Heart left ventricle (tissue), 16 donors: ENCODE data around the gene CLDN1. TPM values are rescaled to one million over a fixed set of nuclear protein-coding genes. Genes with fewer than 3 reads are reported as not detected.

Experiments used
- ATAC-seq, 4 donors: fragments of 200-7000 bp; cut with Tn5 transposase; one replicate each; pipeline ENCODE4 v1.9.1; 2020 to 2022; ENCODE audit warnings: moderate library complexity in 4 of 4, mild to moderate bottlenecking in 3 of 4, moderate number of reproducible peaks in 1 of 4
- DNase-seq, 5 donors: peaks; one replicate each; pipeline ENCODE4 v3.0.0-alpha.2; 2020
- H3K27ac ChIP-seq, 12 donors: fragments of 200-600 bp; sonication (generic) in 4 of 12; one replicate each; pipeline versions ENCODE4 v1.5.0 to v1.8.0; 2016 to 2022; ENCODE audit warnings: mild to moderate bottlenecking in 2 of 12
- H3K27me3 ChIP-seq, 9 donors: fragments of 200-600 bp; sonication (generic) in 2 of 9; one replicate each; pipeline versions ENCODE4 v1.5.1 to v1.8.0; 2016 to 2022; ENCODE audit warnings: mild to moderate bottlenecking in 3 of 9
- H3K36me3 ChIP-seq, 9 donors: fragments of 200-600 bp; sonication (generic) in 2 of 9; one replicate each; pipeline versions ENCODE4 v1.5.0 to v1.8.0; 2018 to 2022; ENCODE audit warnings: mild to moderate bottlenecking in 2 of 9
- H3K4me1 ChIP-seq, 12 donors: fragments of 200-600 bp; sonication (generic) in 4 of 12; one replicate each; pipeline versions ENCODE4 v1.5.0 to v1.8.0; 2016 to 2022; ENCODE audit warnings: mild to moderate bottlenecking in 3 of 12
- H3K4me3 ChIP-seq, 12 donors: fragments of 200-600 bp; sonication (generic) in 4 of 12; one replicate each; pipeline versions ENCODE4 v1.5.0 to v1.8.0; 2017 to 2022; ENCODE audit warnings: mild to moderate bottlenecking in 9 of 12, moderate library complexity in 4 of 12
- H3K9me3 ChIP-seq, 12 donors: fragments of 200-600 bp; sonication (generic) in 4 of 12; one replicate each; pipeline versions ENCODE4 v1.5.0 to v1.8.0; 2016 to 2022; ENCODE audit warnings: mild to moderate bottlenecking in 1 of 12
- CTCF ChIP-seq, 12 donors: fragments of 200-600 bp; sonication (generic) in 4 of 12; IDR thresholded peaks; one replicate each; pipeline versions ENCODE4 v1.5.0 to v1.8.0; 2018 to 2022; ENCODE audit warnings: antibody characterized with exemption in 12 of 12, mild to moderate bottlenecking in 5 of 12
- POLR2A ChIP-seq, 2 donors: fragments of 450-650 bp; IDR thresholded peaks; one replicate each; pipeline ENCODE4 v1.6.1; 2017; ENCODE audit warnings: antibody characterized with exemption in 2 of 2, mild to moderate bottlenecking in 2 of 2, moderate library complexity in 2 of 2
- WGBS, 4 donors: extraction: QIAGEN DNeasy Blood & Tissue Kit in 2 of 4; methylation state at CpG; one replicate each; pipeline versions ENCODE4 v1.1.5 to v1.1.7; 2013 to 2018; 5-methylcytosine and 5-hydroxymethylcytosine counted together
- intact Hi-C, 10 donors: fragments of 100-400 bp; cut with DNase I; formaldehyde crosslinking; loops; one replicate each; pipeline versions ENCODE4 v1.11.1 to v1.14.2; 2022
- polyA plus RNA-seq, 2 donors: library from polyadenylated mRNA; stranded (reverse); fragments of 200-250 nt; gene quantifications; one replicate each; pipeline ENCODE4 v1.2.3, GENCODE V29; 2013
- total RNA-seq, 9 donors: library from RNA; depleted of rRNA in 2 of 9; stranded (reverse); fragments of >200 nt in 2 of 9; fragmentation: NEBNext Ultra II Directional in 3 of 9; extraction: Animal tissue kit (Norgen Biotek cat#: 25700) in 3 of 9; gene quantifications; one replicate each; pipeline versions ENCODE4 v1.1.0 to v1.2.4, GENCODE V29; 2016 to 2023
- donor health status: ischemic (EF 13 %, LVEDD 7.1; RV severe dilation, severe dysfunction).
- donor health status: healthy with polysubstance abuse.
- donor health status: DM: no; HTN: yes; CAD: no.
- donor health status: DM: no; HTN: no; CAD: no.
- donor health status: ischemic (EF 25% LVEDD 6.9; RV normal size, moderate dysfunction).
- donor health status: ischemic (EF 25% LVEDD 5.7; RV mildly dilated, moderate dysfunction).
- donor health status: healthy.
- donor health status: DM: yes; HTN: yes; CAD: no.
- donor health status: ischemic (EF 35%, LVEDD 5.7; RV mildly dilated, moderate dysfunction).
- donor health status: nonischemic (EF 11% LVEDD 7.7; RV severe dilation, severe dysfunction).
- donor health status: DM: yes; HTN: yes; CAD: no.
- donor health status: PGD.
- donor health status: ischemic (EF 29% LVEDD 5.4; RV normal size, mild dysfunction).
- donor health status: nonischemic (EF 23%, LVEDD 6.1; RV moderate dilation, normal function).

The CLDN1 gene
- total and polyA plus RNA-seq, 11 donors, result 0.11 to 45.0 (median 0.26) TPM; not detected in 3

- ATAC-seq, result no peak
- no peaks in the 10 kb centered on the region for H3K36me3 ChIP-seq
These were observed 55.3 kb downstream of the CLDN1 start for GRCh38 chr3:190266913-190267290.

GRCh38 chr3:190266265-190266912, 55.9 kb downstream of the CLDN1 start:
- Histone ChIP-seq H3K27me3 (no peaks in the 10 kb centered on the region), H3K36me3 (no peaks in the 10 kb centered on the region), H3K27ac (no peak overlapping the region), H3K9me3 (no peaks in the 10 kb centered on the region), H3K4me1 (peaks cover 0 to 8% (median 0%) of the 10 kb centered on the region in 12 donors), H3K4me3 (no peak overlapping the region)
- no peak for DNase-seq
- TF ChIP-seq CTCF (IDR thresholded peaks at IDR 0.05) (no peak), POLR2A (IDR thresholded peaks at IDR 0.05) (no peak)
- ATAC-seq, result no peak
- intact Hi-C loops, result no loop called here

More at GRCh38 chr3:190266913-190267290, 55.3 kb downstream of the CLDN1 start:
- no peak for DNase-seq
- Histone ChIP-seq H3K27me3 (no peaks in the 10 kb centered on the region), H3K27ac (no peak overlapping the region), H3K9me3 (no peaks in the 10 kb centered on the region), H3K4me1 (peaks cover 0 to 3% (median 0%) of the 10 kb centered on the region in 12 donors), H3K4me3 (no peak overlapping the region)
- WGBS, 4 donors, result 73 to 79% (median 76%) methylated on average over 1 of the region's 1 CpG
- TF ChIP-seq CTCF (IDR thresholded peaks at IDR 0.05) (no peak), POLR2A (IDR thresholded peaks at IDR 0.05) (no peak)
- intact Hi-C loops, result no loop called here

- ATAC-seq (no peak), DNase-seq (no peak)
- Histone ChIP-seq H3K4me3 (no peak overlapping the region), H3K4me1 (peaks cover 0 to 10% (median 0%) of the 10 kb centered on the region in 12 donors), H3K9me3 (no peaks in the 10 kb centered on the region), H3K27me3 (no peaks in the 10 kb centered on the region), H3K27ac (no peak overlapping the region), H3K36me3 (no peaks in the 10 kb centered on the region)
- intact Hi-C loops, result no loop called here
- no peak for TF ChIP-seq POLR2A (IDR thresholded peaks at IDR 0.05)
- no peak for TF ChIP-seq CTCF (IDR thresholded peaks at IDR 0.05)
- WGBS, 4 donors, result 50 to 54% (median 53%) methylated on average over 3 of the region's 3 CpGs
These were observed 56.5 kb downstream of the CLDN1 start for GRCh38 chr3:190265796-190266195.

GRCh38 chr3:190265126-190265525, 57.1 kb downstream of the CLDN1 start:
- Histone ChIP-seq H3K9me3 (no peaks in the 10 kb centered on the region), H3K4me3 (no peak overlapping the region), H3K4me1 (peaks cover 0 to 10% (median 0%) of the 10 kb centered on the region in 12 donors), H3K36me3 (no peaks in the 10 kb centered on the region), H3K27me3 (no peaks in the 10 kb centered on the region), H3K27ac (no peak overlapping the region)
- ATAC-seq, result no peak
- 70 to 80% (median 77%) methylated on average over 1 of the region's 1 CpG for WGBS, 4 donors
- intact Hi-C loops, result no loop called here
- DNase-seq, result no peak
- no peak for TF ChIP-seq POLR2A (IDR thresholded peaks at IDR 0.05)
- TF ChIP-seq CTCF (IDR thresholded peaks at IDR 0.05), result no peak
